IgD-negative memory B cell (primary cell): ENCODE results near the gene PDE2A. TPM values are rescaled to one million over a fixed set of nuclear protein-coding genes. Genes with fewer than 3 reads are reported as not detected.
A peak's percentile ranks its signal among the peaks of the same experiment; 100 is the strongest.

Experiments used
- H3K27ac Mint-ChIP-seq, 3 donors: one replicate each; pipeline ENCODE4 v1.8.0; 2020 to 2022; ENCODE audit warnings: mild to moderate bottlenecking in 3 of 3, mixed read lengths in 3 of 3, moderate library complexity in 1 of 3
- H3K27me3 Mint-ChIP-seq: one replicate; pipeline ENCODE4 v1.8.0; 2021; ENCODE audit warnings: mixed read lengths
- H3K36me3 Mint-ChIP-seq: one replicate; pipeline ENCODE4 v1.8.0; 2020; ENCODE audit warnings: mild to moderate bottlenecking, mixed read lengths
- H3K4me1 Mint-ChIP-seq, 3 donors: one replicate each; pipeline ENCODE4 v1.8.0; 2020 to 2022; ENCODE audit warnings: mixed read lengths in 3 of 3, mild to moderate bottlenecking in 1 of 3
- H3K4me3 Mint-ChIP-seq, 4 donors: one replicate each; pipeline ENCODE4 v1.8.0; 2020 to 2022; ENCODE audit warnings: mild to moderate bottlenecking in 4 of 4, mixed read lengths in 4 of 4, moderate library complexity in 3 of 4
- H3K9me3 Mint-ChIP-seq, 3 donors: one replicate each; pipeline ENCODE4 v1.8.0; 2020 to 2021; ENCODE audit warnings: mixed read lengths in 3 of 3, mild to moderate bottlenecking in 1 of 3
- polyA plus RNA-seq: library from polyadenylated mRNA; unstranded; fragments of 300-500 nt; fragmentation: Illumina TruSeq; gene quantifications from one replicate; pipeline ENCODE4 v1.2.3, GENCODE V29; 2021

The PDE2A gene
- polyA plus RNA-seq, 1 donor from 2014 or later: not detected

DNA sequence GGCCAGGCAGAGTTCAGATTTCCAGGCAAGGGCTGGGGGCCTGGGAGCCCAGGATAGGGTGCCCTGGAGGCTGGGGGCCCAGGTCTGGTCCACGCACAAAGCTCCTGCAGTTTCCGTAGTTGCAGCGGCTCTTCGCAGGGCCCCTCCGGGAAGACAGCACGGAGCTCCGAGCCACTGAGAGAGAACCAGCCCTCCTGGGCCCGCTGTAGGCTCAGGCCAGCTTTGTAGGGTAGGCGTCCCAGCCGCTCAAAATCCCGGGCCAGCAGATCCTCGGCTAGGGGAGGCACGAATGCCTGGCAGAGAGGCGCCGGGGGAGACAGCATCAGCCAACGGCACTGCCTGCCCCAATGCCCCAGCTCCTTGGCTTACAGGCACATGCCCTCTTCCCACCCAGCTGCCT is 23.6 kb upstream of the PDE2A start:
- Mint-ChIP-seq H3K27ac (peak overlapping the region in 1 of 3 donors; percentile 87), H3K36me3 (peaks cover 5% of the 10 kb centered on the region), H3K4me3 (peak overlapping the region in 1 of 4 donors; percentile 54), H3K9me3 (no peaks in the 10 kb centered on the region), H3K27me3 (no peaks in the 10 kb centered on the region), H3K4me1 (peaks cover 0 to 6% (median 0%) of the 10 kb centered on the region in 3 donors)

DNA sequence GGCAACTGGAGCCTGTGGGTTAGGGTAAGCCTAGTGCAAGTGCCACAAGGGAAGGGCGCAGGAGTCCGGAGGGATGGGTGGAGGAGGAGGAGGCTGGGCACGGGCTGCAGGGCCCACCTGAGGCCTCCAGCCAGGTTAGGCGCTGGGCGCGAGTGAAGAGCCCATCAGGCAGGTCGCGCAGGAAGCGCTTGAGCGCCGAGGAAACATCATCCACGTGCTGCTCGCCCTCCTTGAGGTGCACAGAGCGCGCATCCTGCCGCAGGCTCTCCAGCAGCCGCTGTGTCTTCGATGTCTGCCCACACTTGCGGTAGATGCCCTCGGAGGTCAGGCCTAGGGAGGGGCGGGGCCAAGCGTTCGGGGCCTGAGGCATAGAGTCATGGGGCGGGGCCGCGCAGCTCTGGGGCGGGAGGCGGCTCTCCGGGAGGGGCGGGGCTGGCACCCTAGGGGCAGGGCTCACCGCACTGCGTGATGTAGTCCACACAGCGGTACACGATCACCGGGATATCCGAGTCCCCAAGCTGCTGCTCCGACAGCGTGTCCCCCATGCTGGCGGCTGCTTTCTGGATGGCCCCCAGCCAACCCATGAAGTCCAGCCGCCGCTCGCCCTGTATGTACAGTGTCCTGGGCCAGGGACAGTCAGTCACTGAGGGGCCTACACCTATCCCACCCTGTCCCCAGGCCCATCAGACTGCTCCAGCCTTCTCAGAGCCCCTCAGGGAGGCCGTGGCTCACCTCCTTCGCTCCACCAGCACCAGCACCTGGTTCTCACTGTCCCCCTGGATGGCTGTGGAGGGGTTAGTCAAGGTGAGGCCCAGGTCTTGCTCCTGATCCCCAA is 22.9 kb upstream of the PDE2A start:
- Mint-ChIP-seq H3K27ac (no peak overlapping the region), H3K4me1 (peaks cover 0 to 6% (median 0%) of the 10 kb centered on the region in 3 donors), H3K4me3 (no peak overlapping the region), H3K27me3 (no peaks in the 10 kb centered on the region), H3K9me3 (no peaks in the 10 kb centered on the region), H3K36me3 (peaks cover 5% of the 10 kb centered on the region)

DNA sequence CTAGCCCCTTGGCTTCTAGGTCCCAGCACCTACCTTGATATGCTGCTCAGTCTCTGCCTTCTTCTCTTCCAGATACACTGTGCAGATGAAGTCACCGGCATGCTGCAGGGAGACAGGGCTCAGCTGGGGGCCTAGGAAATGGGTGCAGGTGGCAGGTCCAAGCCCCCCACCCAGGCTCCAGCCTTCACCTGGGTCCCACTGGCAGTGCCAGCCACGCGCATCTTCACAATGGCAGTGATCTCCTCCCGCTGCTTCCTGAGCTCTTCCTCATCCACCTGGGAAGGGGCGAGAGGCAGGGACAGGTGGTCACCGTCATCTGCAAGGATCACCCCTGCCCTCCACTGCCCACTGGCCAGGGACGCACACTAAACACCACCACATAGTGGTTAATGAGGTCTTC is 21.1 kb upstream of the PDE2A start:
- no peak overlapping the region for H3K4me3 Mint-ChIP-seq
- H3K36me3 Mint-ChIP-seq: peaks cover 5% of the 10 kb centered on the region
- H3K27ac Mint-ChIP-seq: peak overlapping the region in 1 of 3 donors; percentile 46
- H3K9me3 Mint-ChIP-seq: no peaks in the 10 kb centered on the region
- H3K27me3 Mint-ChIP-seq: no peaks in the 10 kb centered on the region
- H3K4me1 Mint-ChIP-seq: peaks cover 0 to 6% (median 0%) of the 10 kb centered on the region in 3 donors

GRCh38 chr11:72693271-72693968 is 19.2 kb upstream of the PDE2A start:
- peaks cover 0 to 4% (median 0%) of the 10 kb centered on the region in 3 donors for H3K4me1 Mint-ChIP-seq
- H3K4me3 Mint-ChIP-seq: no peak overlapping the region
- H3K36me3 Mint-ChIP-seq: peaks cover 4% of the 10 kb centered on the region
- H3K9me3 Mint-ChIP-seq: no peaks in the 10 kb centered on the region
- H3K27me3 Mint-ChIP-seq: no peaks in the 10 kb centered on the region
- no peak overlapping the region for H3K27ac Mint-ChIP-seq

DNA sequence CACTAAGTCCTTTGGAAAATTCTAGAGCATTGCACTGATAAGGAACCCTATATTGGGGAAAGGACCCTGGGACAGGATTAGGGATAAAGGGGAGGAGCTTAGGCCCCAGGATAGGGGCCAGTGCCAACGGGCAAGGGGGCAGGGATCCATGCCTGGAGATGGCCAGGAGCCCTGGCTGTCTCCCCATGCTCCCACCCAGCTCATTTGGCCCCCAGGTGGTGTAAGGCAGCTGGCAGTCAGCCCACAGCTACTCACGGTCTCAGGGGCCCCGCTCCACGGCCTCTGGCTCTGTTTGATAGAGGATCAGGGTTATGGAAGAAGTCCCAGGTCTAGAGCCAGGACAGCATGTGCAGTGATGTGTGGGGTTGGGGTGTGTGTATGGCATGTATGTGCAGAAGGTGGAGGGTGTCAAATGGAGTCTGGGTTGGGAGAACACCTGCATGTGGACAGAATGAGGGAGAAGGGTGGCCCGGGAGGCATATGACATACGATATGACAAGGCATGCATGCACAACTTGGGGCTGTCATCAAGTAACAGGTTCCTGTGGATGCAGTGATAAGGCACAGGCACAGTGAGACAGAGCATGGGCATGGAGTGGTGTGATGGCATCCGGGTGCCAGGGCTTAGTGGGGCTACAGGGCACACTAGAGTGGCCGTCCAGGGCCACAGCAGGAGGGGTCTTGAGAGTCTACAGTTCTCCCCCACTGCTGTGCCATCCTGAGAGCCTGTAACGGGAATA is 18.4 kb upstream of the PDE2A start:
- Mint-ChIP-seq H3K4me3 (no peak overlapping the region), H3K4me1 (peaks cover 0 to 4% (median 0%) of the 10 kb centered on the region in 3 donors), H3K9me3 (no peaks in the 10 kb centered on the region), H3K36me3 (peaks cover 4% of the 10 kb centered on the region), H3K27ac (no peak overlapping the region), H3K27me3 (no peaks in the 10 kb centered on the region)

GRCh38 chr11:72690166-72690565 is 15.9 kb upstream of the PDE2A start:
- peaks cover 0 to 9% (median 6%) of the 10 kb centered on the region in 3 donors for H3K4me1 Mint-ChIP-seq
- peak overlapping the region in 1 of 3 donors; percentile 31 for H3K27ac Mint-ChIP-seq
- peaks cover 4% of the 10 kb centered on the region for H3K36me3 Mint-ChIP-seq
- H3K27me3 Mint-ChIP-seq: no peaks in the 10 kb centered on the region
- H3K4me3 Mint-ChIP-seq: no peak overlapping the region
- H3K9me3 Mint-ChIP-seq: no peaks in the 10 kb centered on the region

DNA sequence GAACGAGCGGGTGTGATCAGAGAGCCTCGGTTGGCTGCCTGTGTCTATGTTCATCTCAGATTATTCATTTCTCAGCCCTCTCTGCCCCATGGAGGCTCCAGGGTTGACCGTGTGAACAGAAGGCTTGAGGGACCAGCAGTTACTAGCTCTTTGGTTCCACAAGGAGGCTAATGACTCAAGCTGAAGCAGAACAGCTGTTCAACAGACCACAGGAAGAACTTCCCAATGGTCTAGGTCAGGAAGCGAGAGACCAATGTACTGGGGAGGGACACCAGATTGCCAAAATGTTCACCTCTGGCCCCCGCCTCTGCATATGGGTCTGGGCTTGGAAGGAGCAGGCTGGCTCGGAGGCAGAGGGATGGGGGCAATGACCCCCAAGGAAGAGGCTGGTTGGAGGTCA is 14.7 kb upstream of the PDE2A start:
- no peaks in the 10 kb centered on the region for H3K27me3 Mint-ChIP-seq
- no peaks in the 10 kb centered on the region for H3K36me3 Mint-ChIP-seq
- H3K4me3 Mint-ChIP-seq: no peak overlapping the region
- peaks cover 0 to 6% (median 6%) of the 10 kb centered on the region in 3 donors for H3K4me1 Mint-ChIP-seq
- H3K9me3 Mint-ChIP-seq: no peaks in the 10 kb centered on the region
- H3K27ac Mint-ChIP-seq: no peak overlapping the region

DNA sequence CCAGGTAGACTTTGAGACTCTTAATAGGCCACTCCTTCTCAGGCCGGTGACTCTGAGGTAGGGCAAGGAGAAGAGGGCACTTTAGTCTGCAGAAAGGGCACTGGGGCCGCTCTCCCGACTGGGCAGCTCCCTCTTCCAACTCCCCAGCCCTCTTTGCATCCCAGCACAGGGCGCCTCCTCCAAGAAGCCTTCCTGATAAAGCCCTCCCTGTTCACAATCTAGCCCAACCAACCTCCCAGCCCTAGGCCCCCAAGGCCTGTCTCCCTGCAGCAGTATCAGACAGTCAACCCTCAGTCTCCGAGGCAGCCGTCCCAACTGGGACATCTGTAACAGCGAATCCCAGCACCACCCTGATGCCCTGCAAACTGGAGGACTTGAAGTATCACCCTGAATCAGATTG is 14.3 kb upstream of the PDE2A start:
- H3K4me1 Mint-ChIP-seq: peaks cover 0 to 8% (median 7%) of the 10 kb centered on the region in 3 donors
- no peak overlapping the region for H3K4me3 Mint-ChIP-seq
- no peaks in the 10 kb centered on the region for H3K36me3 Mint-ChIP-seq
- H3K27me3 Mint-ChIP-seq: no peaks in the 10 kb centered on the region
- no peak overlapping the region for H3K27ac Mint-ChIP-seq
- H3K9me3 Mint-ChIP-seq: no peaks in the 10 kb centered on the region

- no peaks in the 10 kb centered on the region for H3K9me3 Mint-ChIP-seq
- no peak overlapping the region for H3K4me3 Mint-ChIP-seq
- no peaks in the 10 kb centered on the region for H3K36me3 Mint-ChIP-seq
- H3K4me1 Mint-ChIP-seq: peaks cover 0 to 8% (median 7%) of the 10 kb centered on the region in 3 donors
- H3K27me3 Mint-ChIP-seq: no peaks in the 10 kb centered on the region
- no peak overlapping the region for H3K27ac Mint-ChIP-seq
Observed at GRCh38 chr11:72687326-72687725, 13.1 kb upstream of the PDE2A start.

DNA sequence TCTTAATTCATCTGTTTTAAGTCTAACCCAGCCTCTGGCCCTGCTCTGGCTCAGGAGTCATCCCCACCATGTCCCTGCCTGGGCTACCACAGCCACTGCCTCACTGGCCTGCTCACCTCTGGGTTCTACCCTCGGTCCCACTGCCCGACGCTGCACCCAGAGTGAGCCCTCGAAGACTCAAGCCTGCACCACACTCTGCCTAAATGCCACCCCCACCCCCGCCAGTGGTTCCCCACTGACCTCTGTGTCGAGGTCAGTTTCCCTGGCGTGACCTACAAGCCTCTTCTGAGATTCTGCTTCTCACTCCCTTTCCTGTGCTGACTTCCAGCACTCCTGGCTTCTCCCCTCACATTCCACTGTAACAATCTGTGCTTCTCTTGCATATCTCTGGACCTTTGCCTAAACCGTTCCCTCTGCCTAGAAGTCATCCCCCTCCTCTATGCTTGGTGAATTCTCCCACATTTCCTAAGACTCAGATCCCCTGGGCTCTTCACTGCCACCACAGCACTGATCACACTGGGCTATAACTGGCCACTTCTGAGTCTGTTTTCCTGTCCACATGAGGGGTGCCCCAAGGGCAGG is 12.5 kb upstream of the PDE2A start:
- Mint-ChIP-seq H3K27me3 (no peaks in the 10 kb centered on the region), H3K4me3 (peak overlapping the region in 1 of 4 donors; percentile 67), H3K4me1 (peaks cover 0 to 9% (median 8%) of the 10 kb centered on the region in 3 donors), H3K27ac (peak overlapping the region in 2 of 3 donors; percentile 9 to 61), H3K9me3 (no peaks in the 10 kb centered on the region), H3K36me3 (no peaks in the 10 kb centered on the region)

DNA sequence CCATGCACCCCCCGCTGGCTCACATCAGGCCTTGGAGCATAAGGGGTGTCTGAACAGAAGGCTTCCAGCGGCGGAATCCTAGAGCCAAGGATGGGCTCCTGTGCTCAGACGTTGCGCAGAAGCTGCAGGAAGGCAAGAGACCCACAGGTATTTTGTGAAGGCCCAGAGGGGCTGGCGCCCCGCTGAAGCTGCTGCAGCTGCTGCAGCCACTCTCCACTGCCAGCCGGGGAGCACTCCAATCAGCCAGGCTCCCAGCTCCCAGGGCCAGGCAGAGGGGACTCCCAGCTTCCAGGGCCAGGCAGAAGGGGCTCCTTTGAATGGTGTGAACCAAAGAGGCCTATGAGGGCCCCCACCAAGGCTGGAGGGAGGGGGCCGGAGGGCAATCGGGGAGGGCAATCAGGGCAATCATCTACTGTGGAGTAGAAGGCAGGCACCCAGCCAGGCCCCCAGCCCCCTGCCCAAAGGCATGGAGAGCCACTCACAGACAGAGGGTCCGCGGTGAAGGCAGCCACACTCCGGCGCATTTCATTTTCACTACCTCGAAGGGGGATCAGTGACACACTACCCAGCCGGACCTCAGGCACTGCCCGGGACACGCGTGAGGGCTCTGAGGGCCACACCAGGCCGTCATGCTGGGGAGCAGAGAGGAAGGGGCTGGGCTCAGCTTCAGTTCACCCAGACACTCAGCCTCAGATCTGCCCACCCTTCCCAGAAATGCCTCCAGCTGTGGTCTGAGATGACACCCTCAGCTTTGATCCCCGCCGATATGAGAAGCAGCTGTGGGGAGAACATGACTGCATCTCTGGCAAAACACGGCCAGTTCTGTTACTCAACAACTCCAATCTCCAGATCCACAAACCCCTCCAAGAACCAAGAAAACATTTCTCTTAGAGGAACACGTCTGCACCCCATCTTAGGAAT is 11.6 kb upstream of the PDE2A start:
- Mint-ChIP-seq H3K27ac (peak overlapping the region in 2 of 3 donors; percentile 9 to 61), H3K4me3 (no peak overlapping the region), H3K9me3 (no peaks in the 10 kb centered on the region), H3K36me3 (no peaks in the 10 kb centered on the region), H3K27me3 (no peaks in the 10 kb centered on the region), H3K4me1 (peaks cover 0 to 12% (median 9%) of the 10 kb centered on the region in 3 donors)

GRCh38 chr11:72684236-72684912 is 10.2 kb upstream of the PDE2A start:
- Mint-ChIP-seq H3K27ac (no peak overlapping the region), H3K4me3 (no peak overlapping the region), H3K4me1 (peaks cover 0 to 12% (median 9%) of the 10 kb centered on the region in 3 donors)

DNA sequence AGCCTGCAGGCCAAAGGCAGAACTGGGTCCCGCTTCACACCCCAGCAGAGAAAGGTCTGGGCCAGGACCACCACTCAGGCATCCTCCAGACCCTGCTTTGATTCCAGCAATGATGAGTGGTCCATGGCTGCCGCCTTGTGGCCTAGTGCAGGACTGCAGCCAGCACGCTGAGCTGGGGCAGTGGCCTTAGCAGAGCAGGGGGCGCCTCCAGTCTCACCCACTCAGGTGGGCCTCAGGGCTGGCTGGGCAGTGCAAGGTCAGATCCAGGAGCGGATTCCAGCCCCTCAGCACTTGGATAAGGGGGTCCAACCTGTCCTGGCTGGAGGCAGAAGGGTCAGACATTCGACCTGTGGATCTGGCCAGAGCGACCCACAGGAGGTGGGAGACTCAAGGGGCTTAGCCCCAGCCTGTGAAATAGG is 9.6 kb upstream of the PDE2A start:
- Mint-ChIP-seq H3K36me3 (no peaks in the 10 kb centered on the region), H3K4me3 (no peak overlapping the region), H3K27ac (peak overlapping the region in 1 of 3 donors; percentile 63), H3K4me1 (peaks cover 0 to 14% (median 9%) of the 10 kb centered on the region in 3 donors), H3K27me3 (peaks cover 2% of the 10 kb centered on the region), H3K9me3 (no peaks in the 10 kb centered on the region)

More at GRCh38 chr11:72684236-72684912, 10.2 kb upstream of the PDE2A start:
- peaks cover 2% of the 10 kb centered on the region for H3K27me3 Mint-ChIP-seq
- no peaks in the 10 kb centered on the region for H3K36me3 Mint-ChIP-seq
- H3K9me3 Mint-ChIP-seq: no peaks in the 10 kb centered on the region
